Nephron (organoid): ENCODE data around the gene OR10G4.

Experiments used
- H3K27ac Mint-ChIP-seq, 3 experiments: 2 replicates each; pipeline ENCODE4 v1.8.0; 2020; ENCODE audit warnings: mixed read lengths in 3 of 3, mild to moderate bottlenecking in 2 of 3, moderate library complexity in 1 of 3
- H3K27me3 Mint-ChIP-seq: 2 replicates; pipeline ENCODE4 v1.8.0; 2021; ENCODE audit warnings: low read depth, mild to moderate bottlenecking, moderate library complexity, mixed read lengths
- H3K36me3 Mint-ChIP-seq: 2 replicates; pipeline ENCODE4 v1.8.0; 2020; ENCODE audit warnings: low read depth, mixed read lengths
- H3K4me1 Mint-ChIP-seq: 2 replicates; pipeline ENCODE4 v1.8.0; 2020; ENCODE audit warnings: mixed read lengths
- H3K4me3 Mint-ChIP-seq, 3 experiments: 2 replicates each; pipeline ENCODE4 v1.8.0; 2020; ENCODE audit warnings: mild to moderate bottlenecking in 3 of 3, mixed read lengths in 3 of 3, moderate library complexity in 2 of 3
- H3K9me3 Mint-ChIP-seq: 2 replicates; pipeline ENCODE4 v1.8.0; 2020; ENCODE audit warnings: mixed read lengths
- TF ChIP-seq, protein P1 (sequence below), 3 experiments: fragments of 200-600 bp; sonication (generic); IDR thresholded peaks; one replicate each; pipeline ENCODE4 v1.5.0; 2021; ENCODE audit warnings: antibody characterized with exemption in 3 of 3; ENCODE audit not compliant: unreplicated experiment in 3 of 3

OR10G4 gene

DNA sequence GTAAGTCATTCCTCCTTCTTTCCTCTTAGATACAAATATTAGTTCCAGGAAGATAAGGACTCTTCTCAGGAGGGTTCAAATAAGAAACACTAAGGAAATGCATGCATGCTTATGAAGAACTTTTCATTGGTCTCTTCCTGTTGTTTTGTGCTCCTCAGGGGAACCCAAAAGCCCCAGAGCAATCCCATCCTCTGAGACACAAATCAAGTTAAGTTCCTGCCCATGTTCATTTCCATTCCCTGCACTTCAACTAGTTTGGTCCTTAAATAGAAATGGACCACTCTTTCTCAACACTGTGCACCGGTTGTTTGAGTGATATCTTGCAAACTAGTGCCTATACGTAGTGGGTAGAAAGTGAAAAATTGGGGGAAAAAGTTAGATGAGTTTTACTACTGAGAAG, at the start of gene OR10G4:
TSS of gene OR10G4 (plus strand) at position 301 of the 400 bp plus-strand sequence. CDS start 2,578 bp downstream, outside the sequence.
- H3K27me3 Mint-ChIP-seq: peaks cover 4% of the 10 kb centered on the region
- H3K27ac Mint-ChIP-seq: no peak within 1 kb of the TSS
- H3K36me3 Mint-ChIP-seq: no peaks in the 10 kb centered on the region
- H3K4me1 Mint-ChIP-seq: no peaks in the 10 kb centered on the region
- H3K4me3 Mint-ChIP-seq: no peak within 1 kb of the TSS
- TF ChIP-seq, protein P1, sequence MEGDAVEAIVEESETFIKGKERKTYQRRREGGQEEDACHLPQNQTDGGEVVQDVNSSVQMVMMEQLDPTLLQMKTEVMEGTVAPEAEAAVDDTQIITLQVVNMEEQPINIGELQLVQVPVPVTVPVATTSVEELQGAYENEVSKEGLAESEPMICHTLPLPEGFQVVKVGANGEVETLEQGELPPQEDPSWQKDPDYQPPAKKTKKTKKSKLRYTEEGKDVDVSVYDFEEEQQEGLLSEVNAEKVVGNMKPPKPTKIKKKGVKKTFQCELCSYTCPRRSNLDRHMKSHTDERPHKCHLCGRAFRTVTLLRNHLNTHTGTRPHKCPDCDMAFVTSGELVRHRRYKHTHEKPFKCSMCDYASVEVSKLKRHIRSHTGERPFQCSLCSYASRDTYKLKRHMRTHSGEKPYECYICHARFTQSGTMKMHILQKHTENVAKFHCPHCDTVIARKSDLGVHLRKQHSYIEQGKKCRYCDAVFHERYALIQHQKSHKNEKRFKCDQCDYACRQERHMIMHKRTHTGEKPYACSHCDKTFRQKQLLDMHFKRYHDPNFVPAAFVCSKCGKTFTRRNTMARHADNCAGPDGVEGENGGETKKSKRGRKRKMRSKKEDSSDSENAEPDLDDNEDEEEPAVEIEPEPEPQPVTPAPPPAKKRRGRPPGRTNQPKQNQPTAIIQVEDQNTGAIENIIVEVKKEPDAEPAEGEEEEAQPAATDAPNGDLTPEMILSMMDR (IDR thresholded peaks at IDR 0.05; ENCODE audit: unreplicated experiment in 3 of 3): no peak
- H3K9me3 Mint-ChIP-seq: no peaks in the 10 kb centered on the region

- no peaks in the 10 kb centered on the region for H3K36me3 Mint-ChIP-seq
- H3K4me3 Mint-ChIP-seq: no peak overlapping the region
- peaks cover 6% of the 10 kb centered on the region for H3K9me3 Mint-ChIP-seq
- no peaks in the 10 kb centered on the region for H3K27me3 Mint-ChIP-seq
- TF ChIP-seq, protein P1 (IDR thresholded peaks at IDR 0.05; ENCODE audit: unreplicated experiment in 3 of 3): no peak
- no peak overlapping the region for H3K27ac Mint-ChIP-seq
- no peaks in the 10 kb centered on the region for H3K4me1 Mint-ChIP-seq
These were observed 39.0 kb upstream of the OR10G4 start for GRCh38 chr11:123973816-123974215.

GRCh38 chr11:123976770-123977560, 35.8 kb upstream of the OR10G4 start:
- Mint-ChIP-seq H3K9me3 (peaks cover 3% of the 10 kb centered on the region), H3K36me3 (no peaks in the 10 kb centered on the region), H3K4me3 (no peak overlapping the region), H3K27ac (no peak overlapping the region), H3K4me1 (no peaks in the 10 kb centered on the region), H3K27me3 (peaks cover 14% of the 10 kb centered on the region)
- TF ChIP-seq, protein P1 (IDR thresholded peaks at IDR 0.05; ENCODE audit: unreplicated experiment in 3 of 3): no peak

- Mint-ChIP-seq H3K27ac (no peak within 1 kb of the TSS), H3K4me3 (no peak within 1 kb of the TSS), H3K36me3 (no peaks in the 10 kb centered on the region), H3K9me3 (peaks cover 12% of the 10 kb centered on the region), H3K27me3 (peaks cover 20% of the 10 kb centered on the region), H3K4me1 (no peaks in the 10 kb centered on the region)
- TF ChIP-seq, protein P1 (IDR thresholded peaks at IDR 0.05; ENCODE audit: unreplicated experiment in 3 of 3): no peak
These were observed 35.0 kb upstream of the OR10G4 start, which contains the start of gene OR10S1 for GRCh38 chr11:123977731-123978347. Gene OR10S1, minus strand, starts transcription at chr11:123977781. Its CDS starts 117 bp downstream, at chr11:123977664.

DNA sequence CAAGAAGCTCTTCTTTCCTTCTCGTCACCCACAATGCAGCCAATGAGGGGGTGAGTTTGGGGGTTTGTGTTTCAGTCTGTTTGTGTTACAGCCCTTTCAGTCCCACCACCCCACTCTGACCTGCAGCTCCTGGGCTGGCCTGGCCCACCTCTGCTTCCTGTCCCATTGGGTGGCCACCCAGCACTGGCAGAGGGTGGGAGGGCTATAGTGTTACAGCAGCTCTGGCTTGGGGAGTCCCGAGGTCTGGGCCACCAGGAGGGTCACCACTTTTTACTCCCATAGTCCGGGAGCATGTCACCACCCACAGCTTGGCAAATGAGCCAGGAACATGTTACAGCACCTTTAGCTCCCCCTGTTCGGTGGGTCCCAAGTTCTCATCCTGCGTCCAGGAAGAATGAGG, 33.5 kb upstream of the OR10G4 start:
- H3K27ac Mint-ChIP-seq: no peak overlapping the region
- no peaks in the 10 kb centered on the region for H3K4me1 Mint-ChIP-seq
- TF ChIP-seq, protein P1 (IDR thresholded peaks at IDR 0.05; ENCODE audit: unreplicated experiment in 3 of 3): no peak
- no peaks in the 10 kb centered on the region for H3K36me3 Mint-ChIP-seq
- peaks cover 16% of the 10 kb centered on the region for H3K9me3 Mint-ChIP-seq
- no peak overlapping the region for H3K4me3 Mint-ChIP-seq
- peaks cover 25% of the 10 kb centered on the region for H3K27me3 Mint-ChIP-seq
